HG03045 (cell line): ENCODE data around the gene FBXW12.

Source experiments
- ATAC-seq: cut with Tn5 transposase; IDR thresholded peaks from one replicate; pipeline ENCODE4 v1.9.1; 2021; ENCODE audit warnings: mild to moderate bottlenecking, moderate library complexity; ENCODE audit not compliant: unreplicated experiment

FBXW12 gene

DNA sequence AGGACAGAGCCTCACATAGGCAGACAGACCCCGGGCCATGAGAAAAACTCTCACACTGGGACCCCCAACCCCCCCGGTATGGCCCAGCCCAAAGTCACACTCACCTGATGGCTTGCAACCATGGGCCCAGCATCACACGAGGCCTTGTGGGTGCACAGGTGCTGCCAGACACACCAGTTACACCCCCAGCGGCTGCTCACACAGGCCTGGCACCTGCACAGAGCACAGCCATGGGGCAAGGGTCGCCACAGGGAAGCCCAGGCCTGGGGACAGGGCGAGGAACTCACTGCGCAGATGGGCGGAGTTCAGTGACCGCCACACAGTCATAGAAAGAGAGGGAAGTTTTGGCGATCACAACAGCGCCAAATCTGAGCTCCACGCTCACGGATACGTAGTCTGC, 48.5 kb downstream of the FBXW12 start:
- no peak for ATAC-seq

- ATAC-seq: no peak
These were observed 50.3 kb downstream of the FBXW12 start for GRCh38 chr3:48422272-48422671.

GRCh38 chr3:48422681-48423080, 50.7 kb downstream of the FBXW12 start:
- ATAC-seq: no peak

DNA sequence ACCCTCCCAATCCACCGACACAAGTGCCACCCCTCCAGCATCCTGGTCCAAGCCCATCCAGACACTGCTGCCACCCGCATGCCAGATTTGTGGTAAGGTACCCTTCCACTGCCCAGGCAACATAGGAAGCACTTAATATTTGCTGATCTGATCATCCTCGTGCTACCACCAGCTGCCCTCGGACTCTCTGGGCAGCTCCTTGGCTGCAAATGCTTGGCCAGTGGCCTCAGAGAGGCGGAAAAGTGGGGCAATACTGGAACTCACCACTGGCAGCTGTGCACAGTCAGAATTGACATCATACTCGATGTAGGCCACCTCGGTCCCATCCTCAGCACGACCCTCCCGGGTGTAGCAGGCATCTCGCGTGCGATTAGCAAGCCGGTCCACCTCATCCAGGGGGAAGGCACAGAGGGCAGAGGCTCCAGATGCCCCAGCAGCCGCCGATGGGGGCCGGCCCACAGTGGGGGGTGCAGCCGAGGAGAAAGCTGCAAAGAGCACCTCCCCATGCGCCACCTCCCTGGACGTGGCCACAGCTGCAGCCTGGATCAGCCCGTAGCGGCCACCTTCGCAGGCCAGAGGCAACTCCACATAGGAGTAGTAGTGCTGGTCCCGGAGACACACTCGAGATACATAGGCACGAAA, 51.3 kb downstream of the FBXW12 start:
- ATAC-seq: no peak

DNA sequence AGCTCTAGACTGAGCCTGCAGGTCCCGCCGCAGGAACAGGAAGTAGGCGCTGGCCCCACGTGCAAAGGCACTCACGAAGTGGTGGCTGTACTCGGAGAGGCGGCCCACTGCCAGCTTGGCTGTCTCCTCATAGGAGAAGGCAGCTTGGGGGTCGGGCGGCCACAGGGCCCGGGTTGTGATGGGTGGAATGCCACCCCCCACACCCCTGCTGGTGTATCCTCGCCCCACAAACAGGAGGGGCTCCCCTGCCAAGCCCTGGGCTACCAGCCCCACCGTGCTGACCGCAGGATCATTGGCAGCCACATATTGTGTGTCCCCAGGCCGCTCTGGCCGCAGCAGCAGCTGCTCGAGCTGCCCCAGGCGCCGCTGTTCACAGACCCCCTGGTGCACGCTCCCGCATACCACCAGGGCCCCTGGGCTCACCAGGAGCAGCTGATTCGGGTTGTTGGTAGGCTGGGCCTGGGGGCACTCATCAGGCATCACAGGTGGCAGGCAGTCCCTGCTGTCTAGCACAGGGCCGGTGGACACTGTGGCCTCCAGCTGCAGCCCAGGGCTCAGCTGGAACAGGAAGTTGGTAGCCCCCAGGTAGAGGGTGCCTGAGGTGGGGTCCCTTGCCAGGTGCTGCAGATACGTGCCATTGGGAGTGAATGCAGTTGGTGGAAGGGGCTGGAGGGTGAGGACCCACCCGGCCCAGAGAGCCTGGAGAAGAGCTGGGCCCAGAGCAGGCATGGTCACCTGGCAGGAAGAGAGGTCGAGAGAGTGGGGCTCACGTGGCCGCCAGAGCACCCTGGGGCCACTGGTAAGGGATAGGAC, 52.1 kb downstream of the FBXW12 start:
- no peak for ATAC-seq

DNA sequence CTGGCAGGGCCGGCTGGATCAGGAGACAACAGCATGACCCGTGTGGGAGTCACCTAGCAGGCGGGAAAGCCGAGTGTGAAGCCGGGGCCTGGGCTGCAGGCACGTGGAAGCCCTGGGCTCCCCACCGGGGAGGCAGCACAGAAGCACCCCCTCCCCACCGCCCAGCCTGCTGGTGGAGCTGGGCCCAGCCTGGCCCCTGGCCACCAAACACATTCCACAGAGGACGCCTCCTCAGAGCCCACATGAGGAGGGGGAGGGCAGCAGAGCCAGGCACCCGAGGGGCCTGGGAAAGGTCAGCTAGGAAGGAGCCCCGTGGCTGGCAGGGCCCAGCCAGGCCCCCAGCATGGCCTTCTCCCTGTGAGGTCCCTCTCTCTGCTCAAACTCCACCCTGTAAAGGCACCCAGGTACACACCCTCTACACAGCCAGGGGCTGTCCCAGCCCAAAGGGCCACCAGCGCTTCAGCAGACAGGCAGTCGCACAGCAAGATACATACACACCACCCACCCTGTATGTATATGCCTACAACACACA, 53.3 kb downstream of the FBXW12 start:
- no peak for ATAC-seq

GRCh38 chr3:48426401-48426909, 54.4 kb downstream of the FBXW12 start:
- ATAC-seq: no peak

GRCh38 chr3:48426944-48427629, 55.1 kb downstream of the FBXW12 start:
- ATAC-seq: no peak

GRCh38 chr3:48427630-48427962, 55.6 kb downstream of the FBXW12 start:
- no peak for ATAC-seq

- ATAC-seq: no peak
These were observed 56.1 kb downstream of the FBXW12 start for GRCh38 chr3:48428088-48428571.

- ATAC-seq: no peak
These were observed 56.7 kb downstream of the FBXW12 start for GRCh38 chr3:48428572-48429316.

DNA sequence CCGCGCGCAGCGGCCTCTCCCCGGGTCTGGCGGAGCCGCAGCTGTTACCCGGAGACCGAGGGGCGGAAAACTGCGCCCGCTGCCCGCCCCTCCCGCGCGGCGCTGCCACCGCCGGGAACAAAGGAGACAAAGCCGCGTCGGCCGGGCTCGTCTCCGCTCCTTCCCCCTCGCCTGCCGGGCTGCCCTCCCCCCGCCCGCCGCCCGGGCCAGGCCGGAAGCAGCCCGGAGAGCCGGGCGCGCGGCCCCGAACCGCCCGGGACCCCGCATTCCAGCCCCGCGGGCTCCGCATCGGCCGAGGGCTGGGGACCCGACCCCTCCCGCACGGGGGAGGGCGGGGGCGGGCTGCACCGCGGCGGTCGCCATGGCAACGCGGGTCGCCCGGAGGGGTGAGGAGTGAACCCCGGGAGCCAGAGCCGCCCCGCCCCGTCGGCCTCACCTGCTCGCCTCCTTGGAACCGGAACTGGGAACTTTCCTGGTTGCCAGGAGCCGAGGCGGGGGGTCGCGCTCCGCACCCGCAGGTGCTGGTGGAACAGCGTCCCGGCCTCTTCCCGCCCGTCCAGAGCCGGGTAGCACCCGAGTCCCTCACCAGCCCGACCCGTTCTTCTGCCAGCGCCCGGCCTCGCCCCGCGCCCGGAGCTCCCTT, 57.4 kb downstream of the FBXW12 start:
- ATAC-seq: no peak

DNA sequence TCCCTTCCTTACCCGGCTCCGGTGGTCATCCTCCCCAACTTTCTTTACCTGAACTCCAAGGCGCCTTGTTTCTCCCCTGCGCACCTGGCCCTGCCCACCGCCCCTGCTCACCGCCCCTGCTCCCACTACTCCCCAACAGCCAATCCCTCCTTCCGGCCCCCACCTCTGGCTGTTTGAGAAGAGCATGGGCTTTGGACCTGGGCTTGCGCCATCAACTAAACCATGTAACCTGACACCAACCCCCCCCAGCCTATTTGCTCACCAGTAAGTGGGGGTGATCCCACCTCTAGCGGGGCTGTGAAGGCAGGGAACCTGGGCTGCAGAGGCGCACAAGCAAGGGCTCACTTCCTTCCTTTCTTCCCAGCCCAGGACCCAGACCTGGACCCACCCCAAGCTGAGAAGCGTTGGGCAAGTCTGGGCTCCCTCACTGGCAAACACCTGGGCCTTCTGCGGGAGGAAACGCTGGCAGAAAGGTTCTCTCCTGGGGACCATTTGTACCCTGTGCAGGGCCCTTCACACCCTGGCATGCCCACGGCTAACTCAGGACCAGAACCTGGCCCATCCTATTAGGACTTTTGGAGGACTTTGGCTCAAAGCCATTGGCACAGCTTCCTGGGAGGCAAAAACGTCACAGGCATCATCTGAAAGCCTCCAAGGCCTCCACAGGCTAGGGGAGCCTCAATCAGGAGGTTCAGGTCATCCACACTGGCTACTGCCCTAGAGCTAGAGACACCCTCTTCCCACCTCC, 58.1 kb downstream of the FBXW12 start, which contains the start of gene PLXNB1:
Gene PLXNB1 (minus strand): TSS at position 127 of the 748 bp plus-strand sequence. CDS start 5,475 bp downstream, outside the sequence.
- no peak for ATAC-seq

- ATAC-seq: no peak
These were observed 58.7 kb downstream of the FBXW12 start for GRCh38 chr3:48430708-48431101.

- ATAC-seq: no peak
These were observed 59.4 kb downstream of the FBXW12 start for GRCh38 chr3:48431224-48432029.

DNA sequence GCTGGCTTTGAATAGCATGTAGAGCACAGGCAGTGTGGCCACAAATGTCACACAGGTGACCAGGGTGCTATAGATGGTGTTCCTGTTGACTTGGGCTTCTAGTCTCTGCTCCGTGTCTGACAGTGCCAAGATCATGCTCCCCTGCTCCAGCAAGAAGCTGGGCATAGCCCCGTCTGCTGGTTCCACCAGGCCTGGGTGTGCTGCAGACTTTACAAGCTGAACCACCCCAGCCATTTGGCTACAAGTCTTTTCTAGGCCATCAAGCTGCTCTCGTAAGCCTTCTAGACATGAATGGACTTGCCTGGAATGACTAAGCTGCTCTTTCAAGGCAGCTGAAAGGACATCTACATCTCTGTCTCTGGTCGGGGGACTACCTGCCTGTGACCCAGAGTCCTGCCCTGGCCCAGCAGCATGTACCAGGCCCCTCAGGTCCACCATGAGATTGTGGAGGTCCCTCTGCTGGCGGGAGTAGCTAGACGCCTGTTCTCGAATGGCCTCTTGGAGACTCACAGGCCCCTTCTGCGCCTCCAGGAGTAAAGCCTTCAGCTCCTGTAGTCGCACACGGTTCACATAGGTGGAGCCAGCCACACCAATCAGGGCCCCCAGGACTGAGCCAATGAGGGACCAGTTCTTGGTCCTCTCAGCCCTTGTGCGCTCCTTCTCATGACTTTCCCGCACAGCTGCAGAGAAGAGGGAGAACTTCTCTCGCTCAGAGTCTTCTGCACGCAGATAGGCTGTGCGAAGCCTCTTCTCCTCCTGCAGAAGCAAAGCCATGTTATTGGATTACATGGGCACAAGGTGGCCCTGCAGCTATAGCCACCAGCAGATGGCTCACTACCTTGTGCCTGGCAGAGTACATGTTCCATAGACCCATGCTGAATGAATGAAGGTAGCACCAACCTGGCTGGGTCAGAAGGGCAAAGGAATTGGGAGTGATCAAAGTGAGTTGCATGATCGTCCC, 60.7 kb downstream of the FBXW12 start:
- ATAC-seq: no peak

DNA sequence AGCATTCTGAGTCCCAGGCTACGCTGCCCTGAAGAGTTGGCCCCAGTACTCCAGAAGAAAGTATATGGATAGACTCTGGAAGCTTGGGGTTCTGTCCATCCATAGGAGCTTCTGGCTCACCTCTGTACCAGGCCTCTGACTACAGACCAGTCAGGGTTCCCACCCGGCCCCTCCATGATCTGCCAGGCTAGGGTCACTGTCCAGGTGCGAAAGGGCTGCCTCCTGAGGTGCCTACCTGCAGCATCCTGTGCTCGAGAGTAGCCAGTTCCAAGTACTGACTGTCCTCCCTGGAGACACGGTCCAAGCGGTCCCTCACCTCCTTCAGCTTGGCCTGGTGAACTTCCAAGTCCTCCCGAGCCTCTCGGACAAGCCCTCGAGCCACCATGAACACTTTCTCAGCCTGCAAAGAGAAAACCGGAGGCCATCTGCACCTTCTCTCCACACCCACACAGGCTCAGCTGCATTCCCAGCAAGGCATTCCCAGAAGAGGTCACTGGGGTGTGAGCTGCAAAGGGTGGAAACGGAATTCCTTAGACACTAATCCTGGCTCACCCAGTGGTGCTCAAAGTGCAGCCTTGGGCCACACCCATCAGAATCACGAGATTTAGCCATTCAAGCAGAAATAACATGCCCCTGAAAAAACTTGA, 61.6 kb downstream of the FBXW12 start:
- no peak for ATAC-seq
